OCI-LY7 (cell line): Measurements from ENCODE around the gene CCDC102A. TPM values are rescaled to one million over a fixed set of nuclear protein-coding genes. Genes with fewer than 3 reads are reported as not detected.

ENCODE experiments used
- BruUV-seq: library from RNA; stranded (reverse); fragments of 400-500 nt; replicated peaks from 2 replicates; lab custom pipeline; 2021; lab: Mats Ljungman, UMichigan
- CTCF ChIA-PET: fragments of 300-600 bp; sonication (Branson Sonifier 250); formaldehyde crosslinking; loops from one replicate; lab custom pipeline; 2022; ENCODE audit warnings: antibody characterized with exemption; ENCODE audit not compliant: unreplicated experiment; lab: Charles Lee
- POLR2A ChIA-PET: fragments of 300-600 bp; sonication (Branson Sonifier 250); formaldehyde crosslinking; loops from one replicate; lab custom pipeline; 2022; ENCODE audit warnings: antibody characterized with exemption; lab: Charles Lee
- DNase-seq: peaks from one replicate; pipeline ENCODE4 v3.0.0-alpha.2; 2015; ENCODE audit warnings: low spot score
- H2AFZ ChIP-seq: fragments of 200-600 bp; sonication (generic), shearing (Covaris generic); 2 replicates; pipeline ENCODE4 v1.6.1; 2014; ENCODE audit warnings: mild to moderate bottlenecking, antibody characterized with exemption, low read length, moderate library complexity
- H3K27ac ChIP-seq: fragments of 200-600 bp; sonication (generic); 2 replicates; pipeline ENCODE4 v1.5.1; 2014; ENCODE audit warnings: mixed run types, low read depth, mild to moderate bottlenecking, moderate library complexity, low read length, inconsistent platforms; ENCODE audit not compliant: poor library complexity, severe bottlenecking
- H3K36me3 ChIP-seq: fragments of 200-600 bp; sonication (generic); 2 replicates; pipeline ENCODE4 v1.6.1; 2014; ENCODE audit warnings: mild to moderate bottlenecking, antibody characterized with exemption, low read length, moderate library complexity, mixed read lengths; ENCODE audit not compliant: insufficient read depth
- H3K4me1 ChIP-seq: fragments of 200-600 bp; sonication (generic); 2 replicates; pipeline ENCODE4 v1.5.1; 2014; ENCODE audit warnings: mild to moderate bottlenecking, low read length; ENCODE audit not compliant: insufficient read depth, poor library complexity, severe bottlenecking
- H3K4me2 ChIP-seq: fragments of 200-600 bp; sonication (generic); 2 replicates; pipeline ENCODE4 v1.6.1; 2014; ENCODE audit warnings: mild to moderate bottlenecking, low read length
- H3K4me3 ChIP-seq: fragments of 200-600 bp; sonication (generic); 2 replicates; pipeline ENCODE4 v1.5.1; 2014; ENCODE audit warnings: mild to moderate bottlenecking, low read depth, low read length; ENCODE audit not compliant: poor library complexity, severe bottlenecking
- H3K79me2 ChIP-seq: fragments of 200-600 bp; sonication (generic); 2 replicates; pipeline ENCODE4 v1.6.1; 2016; ENCODE audit warnings: low read depth, mild to moderate bottlenecking, low read length, moderate library complexity, mixed read lengths; ENCODE audit not compliant: insufficient read depth
- H3K9me2 ChIP-seq: fragments of 200-600 bp; sonication (generic); 2 replicates; pipeline ENCODE4 v1.6.1; 2016; ENCODE audit warnings: mild to moderate bottlenecking, low read length, mixed read lengths; ENCODE audit not compliant: insufficient read depth
- H3K9me3 ChIP-seq: fragments of 200-600 bp; sonication (generic); 2 replicates; pipeline ENCODE4 v1.6.1; 2014; ENCODE audit warnings: mild to moderate bottlenecking, mixed run types, low read length, mixed read lengths
- H4K20me1 ChIP-seq: fragments of 200-600 bp; sonication (generic); 2 replicates; pipeline ENCODE4 v1.6.1; 2014; ENCODE audit warnings: mild to moderate bottlenecking, antibody characterized with exemption, low read length, moderate library complexity, mixed read lengths; ENCODE audit not compliant: insufficient read depth
- EZH2phosphoT487 ChIP-seq: fragments of 200-600 bp; sonication (generic); IDR thresholded peaks from 2 replicates; pipeline ENCODE4 v1.6.1; 2018; ENCODE audit warnings: low read depth, borderline replicate concordance, mild to moderate bottlenecking, mixed run types, antibody characterized with exemption, low read length, moderate library complexity, mixed read lengths
- intact Hi-C: fragments of 100-400 bp; cut with micrococcal nuclease; formaldehyde crosslinking; loops from one replicate; pipeline ENCODE4 v1.10.0; 2022; ENCODE audit not compliant: unreplicated experiment
- total RNA-seq, 2 experiments: library from RNA; depleted of rRNA in 1 of 2; stranded (reverse); fragments of >200 nt in 1 of 2; shearing (Covaris generic) in 1 of 2; gene quantifications; 2 replicates each; pipeline ENCODE4 v1.2.3, GENCODE V29; 2014 to 2022
- TF ChIP-seq, protein P1 (sequence below): fragments of 200-600 bp; sonication (generic); conservative IDR thresholded peaks from 2 replicates; pipeline ENCODE4 v1.5.1; 2014; ENCODE audit warnings: mild to moderate bottlenecking, antibody characterized with exemption, low read length, moderate library complexity, mixed read lengths

CCDC102A gene
- total RNA-seq, 2 experiments from 2014 or later, result 4.2 to 7.1 TPM

DNA sequence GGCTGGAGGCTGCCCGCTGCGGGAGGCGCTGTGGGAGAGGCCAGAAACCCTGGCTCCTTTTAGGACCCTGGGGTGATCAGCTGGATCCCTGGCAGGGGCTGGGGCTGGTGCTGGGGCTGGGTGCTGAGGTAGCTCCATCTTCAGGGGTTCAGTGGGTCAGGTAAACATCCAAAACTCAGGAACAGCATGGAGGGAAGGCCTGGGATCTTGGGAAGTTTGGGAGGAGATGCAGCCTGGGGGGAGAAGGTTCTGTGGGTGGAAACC is 27.0 kb upstream of the CCDC102A start:
- Histone ChIP-seq H3K4me3 (no peak overlapping the region), H3K27ac (no peak overlapping the region), H3K4me2 (no peak overlapping the region), H4K20me1 (no peaks in the 10 kb centered on the region), H3K9me3 (peaks cover 9% of the 10 kb centered on the region; the same call in 1 of the 2 replicates), H2AFZ (no peak overlapping the region), H3K79me2 (no peaks in the 10 kb centered on the region), H3K4me1 (no peaks in the 10 kb centered on the region), H3K36me3 (no peaks in the 10 kb centered on the region), H3K9me2 (no peaks in the 10 kb centered on the region)
- TF ChIP-seq, protein P1, sequence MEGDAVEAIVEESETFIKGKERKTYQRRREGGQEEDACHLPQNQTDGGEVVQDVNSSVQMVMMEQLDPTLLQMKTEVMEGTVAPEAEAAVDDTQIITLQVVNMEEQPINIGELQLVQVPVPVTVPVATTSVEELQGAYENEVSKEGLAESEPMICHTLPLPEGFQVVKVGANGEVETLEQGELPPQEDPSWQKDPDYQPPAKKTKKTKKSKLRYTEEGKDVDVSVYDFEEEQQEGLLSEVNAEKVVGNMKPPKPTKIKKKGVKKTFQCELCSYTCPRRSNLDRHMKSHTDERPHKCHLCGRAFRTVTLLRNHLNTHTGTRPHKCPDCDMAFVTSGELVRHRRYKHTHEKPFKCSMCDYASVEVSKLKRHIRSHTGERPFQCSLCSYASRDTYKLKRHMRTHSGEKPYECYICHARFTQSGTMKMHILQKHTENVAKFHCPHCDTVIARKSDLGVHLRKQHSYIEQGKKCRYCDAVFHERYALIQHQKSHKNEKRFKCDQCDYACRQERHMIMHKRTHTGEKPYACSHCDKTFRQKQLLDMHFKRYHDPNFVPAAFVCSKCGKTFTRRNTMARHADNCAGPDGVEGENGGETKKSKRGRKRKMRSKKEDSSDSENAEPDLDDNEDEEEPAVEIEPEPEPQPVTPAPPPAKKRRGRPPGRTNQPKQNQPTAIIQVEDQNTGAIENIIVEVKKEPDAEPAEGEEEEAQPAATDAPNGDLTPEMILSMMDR, result no peak
- no peak for TF ChIP-seq EZH2phosphoT487
- intact Hi-C loops, result no loop called here
- ChIA-PET POLR2A (no interaction called here), CTCF (no interaction called here)
- DNase-seq, result no peak
- BruUV-seq, result no TSS peak

DNA sequence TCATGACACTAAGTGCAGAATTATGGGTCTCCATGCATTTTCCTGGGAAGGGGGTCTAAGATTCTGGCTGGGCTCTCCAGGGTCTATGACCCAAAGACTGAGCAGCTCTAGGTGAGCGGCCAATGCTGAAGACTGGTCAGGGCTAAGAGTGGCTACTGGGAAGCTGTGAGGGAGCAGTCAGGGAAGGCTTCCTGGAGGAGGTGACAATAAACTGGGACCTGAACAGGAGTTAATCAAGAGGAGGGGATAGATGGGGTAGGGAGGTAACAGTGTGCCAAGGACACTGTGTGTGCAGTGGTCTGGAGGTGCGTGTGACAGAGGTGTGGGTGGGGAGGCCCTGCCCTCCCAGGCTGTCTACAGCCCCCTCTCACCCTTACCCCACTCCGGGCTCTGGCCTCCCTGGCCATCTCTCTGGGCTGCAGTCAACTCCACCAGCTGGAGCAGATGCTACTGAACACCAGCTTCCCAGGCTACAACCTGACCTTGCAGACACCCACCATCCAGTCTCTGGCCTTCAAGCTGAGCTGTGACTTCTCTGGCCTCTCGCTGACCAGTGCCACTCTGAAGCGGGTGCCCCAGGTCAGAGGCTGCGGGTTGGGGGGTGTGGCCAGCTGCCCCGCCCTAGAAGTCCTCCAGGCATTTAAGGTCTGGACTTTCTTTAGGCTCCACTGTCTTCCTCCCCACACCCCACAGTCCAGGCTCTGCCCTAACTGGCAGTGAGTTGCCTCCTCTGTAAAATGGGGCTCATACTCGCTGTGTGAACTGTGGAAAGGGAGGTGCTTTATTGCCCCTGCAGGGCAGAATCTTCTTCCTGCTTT is 26.5 kb upstream of the CCDC102A start:
- Histone ChIP-seq H4K20me1 (no peaks in the 10 kb centered on the region), H3K9me2 (no peaks in the 10 kb centered on the region), H3K4me2 (no peak overlapping the region), H3K36me3 (no peaks in the 10 kb centered on the region), H3K4me1 (no peaks in the 10 kb centered on the region), H2AFZ (no peak overlapping the region), H3K4me3 (no peak overlapping the region), H3K27ac (no peak overlapping the region), H3K9me3 (peaks cover 9% of the 10 kb centered on the region; the same call in 1 of the 2 replicates), H3K79me2 (no peaks in the 10 kb centered on the region)
- POLR2A ChIA-PET, result no interaction called here
- BruUV-seq, result no TSS peak
- TF ChIP-seq, protein P1, result no peak
- no peak for TF ChIP-seq EZH2phosphoT487
- intact Hi-C loops, result no loop called here
- CTCF ChIA-PET, result interaction anchor here (0.5 kb wide), 1 partner anchor 368 kb away, joined by 3 read pairs; no protein-coding TSS in a partner anchor
- DNase-seq, result no peak

DNA sequence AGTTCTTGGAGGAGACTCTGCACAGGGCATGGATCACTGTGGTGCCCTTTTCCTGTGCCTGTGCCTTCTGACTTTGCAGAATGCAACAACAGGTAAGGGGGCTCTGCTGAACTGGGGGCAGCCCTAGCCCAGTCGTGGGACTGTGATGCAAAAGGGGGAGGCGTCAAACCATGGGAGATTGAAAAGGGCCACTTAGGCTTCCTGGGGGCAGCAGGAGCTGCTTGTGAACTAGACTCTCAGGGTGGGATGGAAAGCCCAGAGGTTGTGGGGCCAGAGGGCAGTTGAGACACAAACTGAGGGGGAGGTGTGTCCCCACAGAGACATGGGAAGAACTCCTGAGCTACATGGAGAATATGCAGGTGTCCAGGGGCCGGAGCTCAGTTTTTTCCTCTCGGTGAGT is 25.7 kb upstream of the CCDC102A start:
- BruUV-seq, result no TSS peak
- Histone ChIP-seq H3K4me2 (no peak overlapping the region), H3K79me2 (no peaks in the 10 kb centered on the region), H3K9me2 (no peaks in the 10 kb centered on the region), H3K4me3 (no peak overlapping the region), H3K9me3 (peaks cover 9% of the 10 kb centered on the region; the same call in 1 of the 2 replicates), H3K4me1 (no peaks in the 10 kb centered on the region), H3K27ac (no peak overlapping the region), H4K20me1 (no peaks in the 10 kb centered on the region), H3K36me3 (no peaks in the 10 kb centered on the region), H2AFZ (no peak overlapping the region)
- intact Hi-C loops, result no loop called here
- ChIA-PET CTCF (interaction anchor here (0.5 kb wide), 1 partner anchor 367 kb away, joined by 3 read pairs; no protein-coding TSS in a partner anchor), POLR2A (no interaction called here)
- no peak for DNase-seq
- TF ChIP-seq, protein P1, result no peak
- no peak for TF ChIP-seq EZH2phosphoT487
